Measurements from ENCODE around the gene LCE6A.

Gene LCE6A

GRCh38 chr1:152860129-152860528, 17.5 kb downstream of the LCE6A start:
- Mint-ChIP-seq H3K36me3 (ENCODE audit: low read depth) (no peaks in the 10 kb centered on the region), H3K27me3 (peaks cover 18% of the 10 kb centered on the region), H3K4me1 (ENCODE audit: low read depth) (no peaks in the 10 kb centered on the region), H3K9me3 (no peaks in the 10 kb centered on the region), H3K27ac (no peak overlapping the region), H3K4me3 (no peak overlapping the region)
- no peak for DNase-seq

DNA sequence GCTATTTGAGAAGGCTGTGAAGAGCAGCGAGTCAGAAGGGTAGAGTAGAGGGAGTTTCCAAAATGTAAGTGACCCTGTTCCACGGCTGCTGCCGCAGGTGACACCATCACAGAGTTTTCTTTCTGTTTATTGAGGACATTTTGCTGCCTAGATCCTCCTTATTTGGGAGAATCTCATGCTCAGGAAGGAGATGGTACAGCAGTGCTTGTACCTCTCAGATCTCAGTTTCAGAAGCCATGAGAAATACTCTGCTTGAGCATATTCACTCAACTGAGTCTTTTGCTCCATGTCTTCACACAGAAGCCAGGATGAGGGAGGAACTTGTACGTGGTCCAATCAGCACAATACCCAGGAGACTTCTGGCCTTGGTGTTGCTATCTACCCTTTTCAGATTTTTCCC, 18.7 kb downstream of the LCE6A start:
- no peaks in the 10 kb centered on the region for H3K9me3 Mint-ChIP-seq
- no peak for DNase-seq
- no peak overlapping the region for H3K27ac Mint-ChIP-seq
- no peaks in the 10 kb centered on the region for H3K36me3 Mint-ChIP-seq (ENCODE audit: low read depth)
- H3K4me1 Mint-ChIP-seq (ENCODE audit: low read depth), result no peaks in the 10 kb centered on the region
- H3K4me3 Mint-ChIP-seq, result no peak overlapping the region
- H3K27me3 Mint-ChIP-seq, result peaks cover 14% of the 10 kb centered on the region

- Mint-ChIP-seq H3K36me3 (ENCODE audit: low read depth) (no peaks in the 10 kb centered on the region), H3K4me3 (no peak overlapping the region)
These were observed 21.8 kb downstream of the LCE6A start for GRCh38 chr1:152864443-152864842.

DNA sequence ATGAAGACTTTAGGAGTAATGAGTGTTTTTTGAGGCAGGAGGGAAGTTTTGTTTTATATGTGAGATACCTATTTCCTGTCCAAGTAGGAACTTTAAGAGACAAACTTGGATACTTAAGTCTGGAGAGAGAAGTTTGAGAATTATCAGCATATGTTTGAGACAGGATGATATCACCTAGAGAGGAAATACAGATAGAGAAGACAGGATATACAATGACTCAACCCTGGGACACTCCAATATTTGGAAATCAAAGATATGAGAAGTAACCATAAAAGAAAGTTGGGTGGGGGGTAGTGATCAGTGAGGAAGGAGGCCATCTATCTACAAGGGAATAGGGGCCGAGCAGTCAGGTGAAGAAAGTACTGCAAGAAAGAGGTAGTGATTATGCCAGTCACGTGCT, 23.7 kb downstream of the LCE6A start:
- no peaks in the 10 kb centered on the region for H3K9me3 Mint-ChIP-seq
- DNase-seq, result no peak

More at GRCh38 chr1:152864443-152864842, 21.8 kb downstream of the LCE6A start:
- DNase-seq, result no peak
- no peaks in the 10 kb centered on the region for H3K9me3 Mint-ChIP-seq
- peaks cover 6% of the 10 kb centered on the region for H3K27me3 Mint-ChIP-seq
- H3K27ac Mint-ChIP-seq, result no peak overlapping the region
- H3K4me1 Mint-ChIP-seq (ENCODE audit: low read depth), result no peaks in the 10 kb centered on the region

DNA sequence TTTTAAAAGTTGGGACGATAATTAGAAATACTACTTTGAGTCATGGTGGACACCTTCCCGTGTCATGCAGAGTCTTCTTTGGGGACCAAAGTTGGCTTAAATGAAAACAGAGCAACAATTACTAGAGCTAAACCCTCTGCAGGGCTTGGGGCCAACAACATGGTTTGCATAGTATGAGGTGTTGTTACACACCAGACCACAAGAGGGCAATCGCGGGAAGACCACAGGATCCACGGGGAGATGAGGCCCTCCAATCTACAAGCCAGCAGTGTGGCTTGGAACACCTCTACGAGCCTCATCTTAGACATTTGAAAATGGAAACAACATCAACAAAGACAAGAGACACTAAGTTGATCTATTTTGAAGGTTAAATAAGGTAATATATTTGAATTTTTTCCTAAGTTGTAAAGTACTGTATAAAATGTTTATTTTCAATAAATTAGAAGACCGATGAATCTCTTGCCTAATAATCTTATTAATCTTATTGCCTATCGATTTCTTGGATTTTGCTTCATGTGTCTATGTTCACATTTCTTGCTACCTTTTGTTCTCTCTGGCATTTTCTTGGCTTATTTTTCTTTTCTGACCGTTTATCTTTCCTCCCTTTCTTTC, 27.3 kb downstream of the LCE6A start:
- Mint-ChIP-seq H3K4me1 (ENCODE audit: low read depth) (no peaks in the 10 kb centered on the region), H3K27ac (no peak overlapping the region), H3K4me3 (no peak overlapping the region), H3K27me3 (peaks cover 10% of the 10 kb centered on the region), H3K9me3 (no peaks in the 10 kb centered on the region), H3K36me3 (ENCODE audit: low read depth) (no peaks in the 10 kb centered on the region)
- peak; percentile 59 for DNase-seq

More for the DNA sequence above, 23.7 kb downstream of the LCE6A start:
- Mint-ChIP-seq H3K4me1 (ENCODE audit: low read depth) (no peaks in the 10 kb centered on the region), H3K4me3 (no peak overlapping the region), H3K27me3 (peaks cover 5% of the 10 kb centered on the region), H3K27ac (no peak overlapping the region), H3K36me3 (ENCODE audit: low read depth) (no peaks in the 10 kb centered on the region)

DNA sequence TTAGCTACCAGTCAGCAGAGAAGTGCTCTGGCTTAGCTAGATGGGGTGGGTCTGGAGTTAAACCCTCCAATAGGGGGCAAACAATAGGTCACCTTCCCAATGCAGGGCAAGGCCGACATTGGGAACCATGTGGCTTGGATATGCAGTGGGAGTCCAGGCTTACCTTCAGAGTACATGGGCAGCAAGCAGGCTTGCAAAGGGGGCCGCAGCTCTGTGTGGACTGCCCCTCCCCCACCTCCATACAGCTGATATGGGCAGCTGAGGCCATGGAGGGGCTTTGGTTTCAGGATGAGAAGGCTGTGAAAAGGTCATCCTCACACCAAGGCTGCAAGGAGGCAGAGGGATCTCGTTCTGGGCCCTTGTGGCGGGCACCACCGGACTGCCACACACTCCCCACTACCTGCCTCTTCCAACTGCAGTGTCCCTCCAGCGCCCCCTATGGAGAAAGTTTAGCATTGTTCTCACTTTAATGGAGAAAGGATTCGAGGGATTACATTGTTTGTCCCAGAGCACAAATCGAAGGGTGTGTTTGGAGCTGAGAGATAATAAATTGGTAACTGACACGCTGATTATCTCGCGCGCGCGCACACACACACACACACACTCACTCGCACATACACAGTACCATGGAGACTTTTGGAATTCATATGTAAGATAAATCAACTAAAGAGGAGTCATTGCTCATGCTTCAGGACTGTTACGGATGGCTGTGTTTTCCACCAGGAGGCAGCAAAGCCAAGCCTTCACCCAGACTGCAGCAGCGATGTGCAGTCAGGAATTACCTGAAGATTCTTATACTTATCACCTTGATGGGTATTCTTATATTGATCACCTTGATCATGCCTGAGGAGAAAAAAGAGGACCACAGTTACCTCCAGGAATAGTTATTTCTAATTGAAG, 28.4 kb downstream of the LCE6A start:
- H3K27ac Mint-ChIP-seq, result no peak overlapping the region
- H3K27me3 Mint-ChIP-seq, result peaks cover 13% of the 10 kb centered on the region
- no peaks in the 10 kb centered on the region for H3K9me3 Mint-ChIP-seq
- no peaks in the 10 kb centered on the region for H3K36me3 Mint-ChIP-seq (ENCODE audit: low read depth)
- no peak overlapping the region for H3K4me3 Mint-ChIP-seq
- no peaks in the 10 kb centered on the region for H3K4me1 Mint-ChIP-seq (ENCODE audit: low read depth)
- DNase-seq, result no peak

GRCh38 chr1:152871731-152872126, 29.1 kb downstream of the LCE6A start:
- no peak overlapping the region for H3K4me3 Mint-ChIP-seq
- H3K4me1 Mint-ChIP-seq (ENCODE audit: low read depth), result no peaks in the 10 kb centered on the region
- no peaks in the 10 kb centered on the region for H3K9me3 Mint-ChIP-seq
- peaks cover 13% of the 10 kb centered on the region for H3K27me3 Mint-ChIP-seq
- DNase-seq, result no peak
- H3K36me3 Mint-ChIP-seq (ENCODE audit: low read depth), result no peaks in the 10 kb centered on the region
- H3K27ac Mint-ChIP-seq, result no peak overlapping the region

DNA sequence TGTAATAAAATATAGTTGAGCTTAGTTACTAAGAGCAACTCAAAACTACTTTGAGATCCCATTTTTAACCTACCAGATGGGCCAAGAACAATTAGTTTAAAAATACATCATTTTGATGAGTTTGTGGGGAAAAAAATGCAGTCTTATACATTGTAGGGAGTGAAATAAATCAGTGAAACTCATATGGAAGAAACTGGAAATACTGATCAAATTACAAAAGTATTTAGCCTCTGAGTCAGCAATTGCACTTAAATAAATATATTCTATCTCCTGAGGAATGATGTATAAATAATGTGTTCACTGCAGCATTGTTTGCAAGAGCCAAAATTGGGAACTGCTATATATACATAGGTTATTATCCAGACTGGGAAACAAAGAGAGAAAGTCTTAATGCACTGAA, 30.8 kb downstream of the LCE6A start:
- Mint-ChIP-seq H3K27ac (no peak overlapping the region), H3K4me3 (no peak overlapping the region), H3K4me1 (ENCODE audit: low read depth) (no peaks in the 10 kb centered on the region)

DNA sequence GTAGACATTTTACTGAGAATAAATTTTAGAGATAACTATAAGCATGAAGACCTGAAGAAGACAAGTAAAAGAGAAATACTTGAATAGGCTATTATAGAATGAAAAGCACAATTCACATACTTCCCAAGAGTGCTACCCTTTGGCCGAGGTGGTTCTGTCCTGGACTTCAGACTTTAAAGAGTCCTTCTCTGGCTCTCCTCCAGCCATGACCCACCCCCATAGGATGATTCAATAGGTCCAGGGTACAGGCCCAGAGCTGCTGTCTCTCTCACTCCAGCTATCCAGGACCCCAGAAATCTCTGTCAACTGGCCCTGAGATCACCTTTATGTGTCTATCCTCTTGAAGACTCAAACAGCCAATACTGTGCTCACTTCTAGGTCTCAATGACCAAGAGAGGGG, 34.2 kb downstream of the LCE6A start:
- no peak for DNase-seq
- H3K27me3 Mint-ChIP-seq, result peaks cover 15% of the 10 kb centered on the region
- peaks cover 2% of the 10 kb centered on the region for H3K4me1 Mint-ChIP-seq (ENCODE audit: low read depth)
- H3K4me3 Mint-ChIP-seq, result no peak overlapping the region
- no peak overlapping the region for H3K27ac Mint-ChIP-seq
- H3K9me3 Mint-ChIP-seq, result no peaks in the 10 kb centered on the region
- no peaks in the 10 kb centered on the region for H3K36me3 Mint-ChIP-seq (ENCODE audit: low read depth)

More for the DNA sequence above, 30.8 kb downstream of the LCE6A start:
- H3K36me3 Mint-ChIP-seq (ENCODE audit: low read depth), result no peaks in the 10 kb centered on the region
- DNase-seq, result no peak
- no peaks in the 10 kb centered on the region for H3K9me3 Mint-ChIP-seq
- H3K27me3 Mint-ChIP-seq, result peaks cover 21% of the 10 kb centered on the region

DNA sequence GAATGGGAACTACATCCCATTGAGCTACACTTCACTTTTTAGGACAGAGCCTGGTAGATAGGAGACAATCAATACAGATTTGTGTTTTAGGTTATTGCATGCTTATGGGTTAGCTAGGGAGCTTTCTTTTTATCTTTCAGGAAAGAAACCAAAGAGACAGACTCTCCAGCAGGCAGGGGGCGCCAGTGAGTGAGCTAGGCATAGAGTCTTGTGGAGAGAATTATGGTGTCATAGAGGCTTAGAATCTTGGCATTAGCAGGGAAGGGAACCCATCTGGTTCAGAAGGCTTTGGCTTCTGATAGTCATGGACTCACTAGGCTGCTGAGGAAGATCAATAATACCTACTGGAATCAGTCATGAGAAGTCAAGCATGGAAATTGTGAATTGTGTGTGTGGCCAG, 35.4 kb downstream of the LCE6A start, which contains the start of gene SMCP:
Gene SMCP (plus strand): TSS at position 281 of the 400 bp plus-strand sequence. CDS start 6,101 bp downstream, outside the sequence.
- Mint-ChIP-seq H3K27me3 (peaks cover 10% of the 10 kb centered on the region), H3K9me3 (no peaks in the 10 kb centered on the region), H3K27ac (no peak within 1 kb of the TSS), H3K36me3 (ENCODE audit: low read depth) (no peaks in the 10 kb centered on the region), H3K4me3 (no peak within 1 kb of the TSS), H3K4me1 (ENCODE audit: low read depth) (peaks cover 2% of the 10 kb centered on the region)
- no peak for DNase-seq

DNA sequence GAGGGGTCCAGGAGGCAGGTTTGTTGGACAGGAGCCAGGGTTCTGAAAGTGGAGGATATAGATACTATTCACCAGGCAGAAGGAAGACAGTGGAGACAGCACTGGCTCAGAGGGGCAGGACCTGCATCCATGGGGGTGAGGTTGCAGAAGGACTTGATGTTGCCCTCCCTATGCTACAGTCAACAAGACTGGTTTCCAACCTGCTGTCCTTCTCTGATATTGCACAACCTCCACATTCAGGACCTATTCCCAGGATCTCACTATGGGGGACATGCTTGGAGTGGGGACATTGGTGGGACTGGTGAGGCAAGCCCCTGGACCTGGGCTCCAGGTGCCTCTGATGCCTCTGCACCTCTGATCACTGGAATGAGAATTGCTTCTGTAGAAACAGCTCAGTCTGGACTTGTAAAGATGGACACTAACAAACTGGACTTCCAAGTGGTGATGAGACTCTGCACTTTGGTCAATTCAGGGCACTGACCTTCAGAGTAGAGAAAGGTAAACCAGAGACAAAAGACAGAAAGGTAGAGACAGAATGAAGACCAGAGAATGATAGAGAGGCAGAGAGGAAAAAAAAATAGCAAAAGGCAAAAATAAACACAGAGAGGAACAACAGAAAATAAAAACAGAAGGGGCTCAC, 37.0 kb downstream of the LCE6A start:
- Mint-ChIP-seq H3K27ac (no peak overlapping the region), H3K27me3 (peaks cover 10% of the 10 kb centered on the region), H3K36me3 (ENCODE audit: low read depth) (no peaks in the 10 kb centered on the region), H3K9me3 (no peaks in the 10 kb centered on the region), H3K4me1 (ENCODE audit: low read depth) (peaks cover 2% of the 10 kb centered on the region), H3K4me3 (no peak overlapping the region)
- DNase-seq, result no peak

DNA sequence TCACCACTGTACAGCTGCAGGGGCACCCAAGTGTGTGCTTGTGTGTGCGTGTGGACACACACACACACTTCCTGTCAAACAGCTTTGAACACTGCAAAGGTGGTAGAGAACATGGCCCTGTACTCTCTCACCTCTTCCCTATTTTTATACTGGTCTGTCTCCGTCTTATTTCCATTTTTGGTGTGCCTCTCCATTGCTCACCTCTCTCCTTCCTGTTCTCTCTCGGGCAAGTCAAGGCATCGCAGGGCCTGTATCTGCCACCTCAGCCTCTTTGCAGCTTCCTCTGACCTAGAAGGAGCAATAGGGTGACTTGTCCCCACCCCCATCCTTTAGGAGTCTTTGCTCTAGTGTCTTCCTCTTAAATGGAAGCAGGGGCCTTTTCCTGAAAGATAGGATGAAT, 37.7 kb downstream of the LCE6A start:
- Mint-ChIP-seq H3K4me1 (ENCODE audit: low read depth) (peaks cover 2% of the 10 kb centered on the region), H3K9me3 (no peaks in the 10 kb centered on the region), H3K27me3 (peaks cover 10% of the 10 kb centered on the region), H3K36me3 (ENCODE audit: low read depth) (no peaks in the 10 kb centered on the region), H3K27ac (no peak overlapping the region), H3K4me3 (no peak overlapping the region)
- DNase-seq, result no peak

- peaks cover 2% of the 10 kb centered on the region for H3K4me1 Mint-ChIP-seq (ENCODE audit: low read depth)
- peaks cover 7% of the 10 kb centered on the region for H3K27me3 Mint-ChIP-seq
- H3K4me3 Mint-ChIP-seq, result no peak overlapping the region
- no peaks in the 10 kb centered on the region for H3K9me3 Mint-ChIP-seq
- H3K27ac Mint-ChIP-seq, result no peak overlapping the region
- no peak for DNase-seq
- no peaks in the 10 kb centered on the region for H3K36me3 Mint-ChIP-seq (ENCODE audit: low read depth)
These were observed 38.3 kb downstream of the LCE6A start for GRCh38 chr1:152880907-152881306.

GRCh38 chr1:152884085-152884484, 41.4 kb downstream of the LCE6A start:
- no peaks in the 10 kb centered on the region for H3K9me3 Mint-ChIP-seq
- H3K27ac Mint-ChIP-seq, result no peak overlapping the region
- H3K36me3 Mint-ChIP-seq (ENCODE audit: low read depth), result no peaks in the 10 kb centered on the region
- H3K27me3 Mint-ChIP-seq, result peaks cover 10% of the 10 kb centered on the region
- no peak for DNase-seq
- H3K4me1 Mint-ChIP-seq (ENCODE audit: low read depth), result peaks cover 2% of the 10 kb centered on the region
- H3K4me3 Mint-ChIP-seq, result no peak overlapping the region

- peaks cover 11% of the 10 kb centered on the region for H3K27me3 Mint-ChIP-seq
- no peak for DNase-seq
- peaks cover 2% of the 10 kb centered on the region for H3K4me1 Mint-ChIP-seq (ENCODE audit: low read depth)
- no peaks in the 10 kb centered on the region for H3K9me3 Mint-ChIP-seq
- H3K36me3 Mint-ChIP-seq (ENCODE audit: low read depth), result no peaks in the 10 kb centered on the region
- H3K4me3 Mint-ChIP-seq, result no peak overlapping the region
- H3K27ac Mint-ChIP-seq, result no peak overlapping the region
These were observed 41.9 kb downstream of the LCE6A start for GRCh38 chr1:152884506-152884905.

Data from activated T-cell treated with anti-CD3 and anti-CD28 coated beads, Interleukin-2, amount 50 U/mL, for 24 hours (primary cell).